Small intestine (tissue), 16 donors: ENCODE data around the gene MAGT1. TPM values are rescaled to one million over a fixed set of nuclear protein-coding genes. Genes with fewer than 3 reads are reported as not detected.
A peak's percentile ranks its signal among the peaks of the same experiment; 100 is the strongest.
"Not testable (repeated sequence)": the region's sequence is repeated elsewhere in the genome, so short reads cannot be mapped to it uniquely, and the experiment has no call there.

Source experiments
- DNase-seq, 2 donors: peaks; one replicate each; pipeline versions ENCODE4 v3.0.0 to v3.0.0-alpha.2; 2013
- FAIRE-seq: peaks from 2 replicates; lab custom pipeline; 2012; peaks lifted over from hg19 to GRCh38; lab: Jason Lieb, UNC
- H3K27ac ChIP-seq, 3 donors: one replicate each; pipeline ENCODE4 v1.5.1; 2013; ENCODE audit warnings: low read length in 2 of 3, mild to moderate bottlenecking in 2 of 3, control low read depth in 1 of 3, inconsistent platforms in 1 of 3, low read depth in 1 of 3, moderate library complexity in 1 of 3
- H3K27me3 ChIP-seq, 3 donors: one replicate each; pipeline ENCODE4 v1.6.1; 2013; ENCODE audit warnings: low read length in 3 of 3, inconsistent platforms in 1 of 3; ENCODE audit not compliant: control insufficient read depth in 3 of 3, insufficient read depth in 3 of 3
- H3K36me3 ChIP-seq, 3 donors: one replicate each; pipeline ENCODE4 v1.6.1; 2013; ENCODE audit warnings: low read length in 3 of 3, inconsistent platforms in 1 of 3, low read depth in 1 of 3, mild to moderate bottlenecking in 1 of 3, moderate library complexity in 1 of 3; ENCODE audit not compliant: control insufficient read depth in 3 of 3, insufficient read depth in 2 of 3
- H3K4me1 ChIP-seq, 3 donors: one replicate each; pipeline ENCODE4 v1.6.1; 2013; ENCODE audit warnings: low read length in 2 of 3, inconsistent platforms in 1 of 3, low read depth in 1 of 3, mild to moderate bottlenecking in 1 of 3, moderate library complexity in 1 of 3; ENCODE audit not compliant: control insufficient read depth in 3 of 3, insufficient read depth in 2 of 3
- H3K4me3 ChIP-seq, 3 donors: one replicate each; pipeline ENCODE4 v1.5.1; 2013; ENCODE audit warnings: low read length in 3 of 3, control low read depth in 1 of 3, inconsistent platforms in 1 of 3, low read depth in 1 of 3, mild to moderate bottlenecking in 1 of 3, moderate library complexity in 1 of 3
- H3K9me3 ChIP-seq, 2 donors: one replicate each; pipeline ENCODE4 v1.6.1; 2013; ENCODE audit warnings: low read depth in 1 of 2, low read length in 1 of 2; ENCODE audit not compliant: control insufficient read depth in 2 of 2, insufficient read depth in 1 of 2
- WGBS, 3 donors: extraction: QIAGEN DNeasy Blood & Tissue Kit; methylation state at CpG; one replicate each; pipeline ENCODE4 v1.1.7; 2013; 5-methylcytosine and 5-hydroxymethylcytosine counted together
- long read RNA-seq, 10 donors: transcript quantifications; one replicate each; lab custom pipeline, GENCODE V29; 2026
- polyA plus RNA-seq, 4 donors: library from polyadenylated mRNA; stranded (reverse) in 3 of 4; unstranded in 1 of 4; fragments of 200-250 nt in 3 of 4; fragments of 120-200 nt in 1 of 4; gene quantifications; one replicate each; pipeline versions ENCODE4 v1.2.1 to v1.2.3, GENCODE V29; 2013
- donor health status: healthy with polysubstance abuse.
- donor health status: control.
- donor health status: control.
- donor health status: Bipolar disorder and iron deficiency.
- donor health status: healthy.

The MAGT1 gene
- polyA plus RNA-seq, result 10 to 100 TPM in 2 of 4 donors, 1 to 10 TPM in 2; 9.2 to 83.8 (median 23.1) TPM
- long read RNA-seq, donor 1, full-length matches to known transcripts, result 37 of 1,223 reads
- long read RNA-seq, donor 1, partial matches to known transcripts, result 1,129 of 1,223 reads
- long read RNA-seq, donor 1, other reads (novel, unspliced or antisense), result 57 of 1,223 reads
- long read RNA-seq, donor 2, full-length matches to known transcripts, result 9 of 14 reads
- long read RNA-seq, donor 2, partial matches to known transcripts, result 0 of 14 reads
- long read RNA-seq, donor 2, other reads (novel, unspliced or antisense), result 5 of 14 reads
- long read RNA-seq, donor 3, full-length matches to known transcripts, result 16 of 450 reads
- long read RNA-seq, donor 3, partial matches to known transcripts, result 429 of 450 reads
- long read RNA-seq, donor 3, other reads (novel, unspliced or antisense), result 5 of 450 reads
- long read RNA-seq, donor 4, full-length matches to known transcripts, result 1 of 1 reads
- long read RNA-seq, donor 4, partial matches to known transcripts, result 0 of 1 reads
- long read RNA-seq, donor 4, other reads (novel, unspliced or antisense), result 0 of 1 reads
- long read RNA-seq, donor 5, full-length matches to known transcripts, result 5 of 260 reads
- long read RNA-seq, donor 5, partial matches to known transcripts, result 255 of 260 reads
- long read RNA-seq, donor 5, other reads (novel, unspliced or antisense), result 0 of 260 reads
- long read RNA-seq, donor 6, full-length matches to known transcripts, result 15 of 432 reads
- long read RNA-seq, donor 6, partial matches to known transcripts, result 399 of 432 reads
- long read RNA-seq, donor 6, other reads (novel, unspliced or antisense), result 18 of 432 reads
- long read RNA-seq, donor 7, full-length matches to known transcripts, result 9 of 4,758 reads
- long read RNA-seq, donor 7, partial matches to known transcripts, result 4,575 of 4,758 reads
- long read RNA-seq, donor 7, other reads (novel, unspliced or antisense), result 174 of 4,758 reads
- long read RNA-seq, donor 8, full-length matches to known transcripts, result 5 of 5 reads
- long read RNA-seq, donor 8, partial matches to known transcripts, result 0 of 5 reads
- long read RNA-seq, donor 8, other reads (novel, unspliced or antisense), result 0 of 5 reads
- long read RNA-seq, donor 9, full-length matches to known transcripts, result 7 of 7 reads
- long read RNA-seq, donor 9, partial matches to known transcripts, result 0 of 7 reads
- long read RNA-seq, donor 9, other reads (novel, unspliced or antisense), result 0 of 7 reads
- long read RNA-seq, donor 10, full-length matches to known transcripts, result 22 of 22 reads
- long read RNA-seq, donor 10, partial matches to known transcripts, result 0 of 22 reads
- long read RNA-seq, donor 10, other reads (novel, unspliced or antisense), result 0 of 22 reads

DNA sequence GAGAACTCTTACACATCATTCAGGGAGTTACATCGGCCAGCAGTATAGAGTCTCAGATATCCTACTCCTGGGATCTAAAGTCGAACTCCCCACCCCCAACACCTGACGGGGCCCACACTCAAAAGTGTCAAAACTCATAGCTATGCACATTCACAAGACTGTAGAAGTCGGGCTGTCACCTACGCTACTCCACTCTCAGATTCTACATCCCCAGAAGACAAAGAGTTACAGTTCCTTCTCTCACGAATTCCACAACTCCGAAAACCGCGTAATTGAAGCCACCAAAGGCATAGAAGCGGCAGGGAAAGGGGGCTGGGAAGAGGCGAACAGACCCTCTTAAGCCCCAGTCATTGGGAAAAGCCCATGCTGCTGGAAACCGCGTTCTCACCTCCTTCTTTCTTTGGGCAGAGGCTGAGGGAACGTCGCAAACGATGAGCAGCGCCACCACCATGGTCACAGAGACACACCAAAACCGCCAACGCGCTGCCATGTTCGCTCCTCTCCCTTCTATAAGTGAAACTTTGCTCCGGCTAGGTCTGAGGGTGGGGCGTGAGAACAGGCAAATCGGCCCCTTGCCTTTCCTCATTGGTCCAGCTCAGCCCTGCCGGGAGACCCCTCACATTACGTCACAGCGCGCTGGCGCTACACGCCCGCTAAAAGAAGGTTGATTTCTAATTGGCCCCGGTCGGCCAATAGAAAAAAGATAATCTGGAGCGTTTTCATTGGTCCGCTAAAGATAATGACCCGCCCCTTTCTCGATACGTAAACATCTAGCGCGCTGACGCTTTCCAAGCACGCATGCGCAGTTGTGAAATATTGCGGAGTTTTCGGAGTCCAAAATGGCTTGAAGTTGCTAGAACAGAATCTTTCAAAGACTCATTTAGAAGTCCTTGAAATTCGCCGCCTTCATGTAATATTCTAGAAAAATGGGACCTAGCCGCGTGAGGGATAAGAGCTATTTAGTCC, at the start of gene MAGT1:
Gene MAGT1 (minus strand): TSS at position 515 of the 966 bp plus-strand sequence. CDS start 25 bp downstream, at position 490.
- DNase-seq, result peak; percentile 95 to 96
- WGBS, 3 donors, result 0 to 43% (median 12%) methylated on average over 43 to 49 of the region's 49 CpGs
- peak; percentile 79 for FAIRE-seq

DNA sequence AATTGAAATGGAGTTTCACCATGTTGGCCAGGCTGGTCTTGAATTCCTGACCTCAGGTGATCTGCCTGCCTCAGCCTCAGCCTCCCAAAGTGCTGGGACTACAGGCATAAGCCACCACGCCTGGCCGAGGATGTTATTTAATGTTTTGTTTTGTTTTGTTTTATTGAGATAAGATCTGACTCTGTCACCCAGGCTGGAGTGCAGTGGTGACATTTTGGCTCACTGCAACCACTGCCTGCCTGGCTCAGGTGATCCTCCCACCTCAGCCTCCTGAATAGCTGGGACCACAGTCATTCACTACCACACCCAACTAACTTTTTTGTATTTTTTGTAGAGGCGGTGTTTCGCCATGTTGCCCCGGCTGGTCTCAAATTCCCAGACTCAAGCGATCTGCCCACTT, 49.8 kb upstream of the MAGT1 start:
- H3K4me3 ChIP-seq, FAIRE-seq, H3K4me1 ChIP-seq, H3K9me3 ChIP-seq, H3K27me3 ChIP-seq, H3K36me3 ChIP-seq, H3K27ac ChIP-seq, DNase-seq: not testable (repeated sequence)
- 58 to 93% (median 91%) methylated on average over 6 of the region's 6 CpGs for WGBS, 3 donors

More for the DNA sequence above, at the start of gene MAGT1:
- no peaks in the 10 kb centered on the region for H3K4me1 ChIP-seq
- H3K4me3 ChIP-seq, result peak within 1 kb of the TSS; percentile 46 to 86 (median 54)
- peak within 1 kb of the TSS; percentile 84 to 99 (median 98) for H3K27ac ChIP-seq
- H3K9me3 ChIP-seq, result no peaks in the 10 kb centered on the region
- peaks cover 0 to 2% (median 0%) of the 10 kb centered on the region in 3 donors for H3K36me3 ChIP-seq
- H3K27me3 ChIP-seq, result no peaks in the 10 kb centered on the region

- H3K9me3 ChIP-seq, result no peaks in the 10 kb centered on the region
- FAIRE-seq (no peak), DNase-seq (no peak)
- WGBS, 3 donors, result 78 to 87% (median 84%) methylated on average over 4 of the region's 4 CpGs
- H3K27me3 ChIP-seq, result no peaks in the 10 kb centered on the region
- no peaks in the 10 kb centered on the region for H3K4me1 ChIP-seq
- H3K36me3 ChIP-seq, result no peaks in the 10 kb centered on the region
- H3K27ac ChIP-seq, result no peak overlapping the region
- H3K4me3 ChIP-seq, result no peak overlapping the region
Measured at GRCh38 chrX:77938083-77938680, 42.9 kb upstream of the MAGT1 start.

- Histone ChIP-seq H3K36me3 (no peaks in the 10 kb centered on the region), H3K4me3 (no peak overlapping the region), H3K4me1 (no peaks in the 10 kb centered on the region), H3K9me3 (no peaks in the 10 kb centered on the region), H3K27me3 (no peaks in the 10 kb centered on the region), H3K27ac (no peak overlapping the region)
- 20 to 54% (median 28%) methylated on average over 3 of the region's 3 CpGs for WGBS, 3 donors
- no peak for DNase-seq
- FAIRE-seq, result no peak
Measured at GRCh38 chrX:77937291-77937690, 42.1 kb upstream of the MAGT1 start.

DNA sequence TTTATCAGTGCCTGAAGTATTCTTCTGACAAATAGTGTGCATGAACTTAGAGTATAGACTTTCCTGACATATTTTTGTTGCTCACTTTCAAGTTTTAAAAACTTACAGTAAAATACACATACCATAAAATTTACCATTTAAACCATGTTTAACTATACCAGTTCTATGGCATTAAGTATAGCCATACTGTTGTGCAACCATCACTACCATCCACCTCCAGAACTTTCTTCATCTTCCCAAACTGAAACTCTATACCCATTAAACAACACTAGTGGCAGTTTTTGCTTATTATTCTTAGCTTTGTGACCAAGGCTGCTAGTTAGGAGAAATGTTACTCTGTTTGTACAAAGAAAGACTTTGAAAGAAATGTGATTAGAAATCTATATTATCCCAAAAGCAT, 41.1 kb upstream of the MAGT1 start:
- FAIRE-seq, result no peak
- H3K4me3 ChIP-seq, result no peak overlapping the region
- no peak for DNase-seq

GRCh38 chrX:77935886-77936285, 40.7 kb upstream of the MAGT1 start:
- DNase-seq, result no peak
- Histone ChIP-seq H3K27ac (no peak overlapping the region), H3K9me3 (no peaks in the 10 kb centered on the region), H3K4me1 (no peaks in the 10 kb centered on the region), H3K36me3 (no peaks in the 10 kb centered on the region), H3K4me3 (no peak overlapping the region), H3K27me3 (no peaks in the 10 kb centered on the region)
- no peak for FAIRE-seq
- 78 to 100% (median 86%) methylated on average over 1 of the region's 1 CpG for WGBS, 3 donors

More for the DNA sequence above, 41.1 kb upstream of the MAGT1 start:
- Histone ChIP-seq H3K27ac (no peak overlapping the region), H3K9me3 (no peaks in the 10 kb centered on the region), H3K4me1 (no peaks in the 10 kb centered on the region), H3K27me3 (no peaks in the 10 kb centered on the region), H3K36me3 (no peaks in the 10 kb centered on the region)

- FAIRE-seq, result no peak
- WGBS, 3 donors, result 46 to 87% (median 80%) methylated on average over 1 of the region's 1 CpG
Measured at GRCh38 chrX:77930581-77930980, 35.3 kb upstream of the MAGT1 start.

More at GRCh38 chrX:77930581-77930980, 35.3 kb upstream of the MAGT1 start:
- H3K27me3 ChIP-seq, result no peaks in the 10 kb centered on the region
- H3K9me3 ChIP-seq, result no peaks in the 10 kb centered on the region
- no peak for DNase-seq
- H3K27ac ChIP-seq, result no peak overlapping the region
- no peak overlapping the region for H3K4me3 ChIP-seq
- H3K36me3 ChIP-seq, result no peaks in the 10 kb centered on the region
- no peaks in the 10 kb centered on the region for H3K4me1 ChIP-seq
